Thyroid gland (tissue), 4 donors: ENCODE results near the gene STAG3. TPM values are rescaled to one million over a fixed set of nuclear protein-coding genes. Genes with fewer than 3 reads are reported as not detected.
A peak's percentile ranks its signal among the peaks of the same experiment; 100 is the strongest.

ENCODE experiments used
- DNase-seq, 2 donors: peaks; one replicate each; pipeline ENCODE4 v3.0.0-alpha.2; 2019
- H3K27ac ChIP-seq, 3 donors: fragments of 200-600 bp; sonication (generic); 1 replicate in 2 of 3; 2 replicates in 1 of 3; pipeline ENCODE4 v1.5.1; 2016 to 2019; ENCODE audit warnings: mild to moderate bottlenecking in 1 of 3, moderate library complexity in 1 of 3
- H3K27me3 ChIP-seq: fragments of 200-600 bp; sonication (generic); one replicate; pipeline ENCODE4 v1.5.1; 2019
- H3K36me3 ChIP-seq, 2 donors: fragments of 200-600 bp; sonication (generic); one replicate each; pipeline ENCODE4 v1.5.1; 2016 to 2019
- H3K4me1 ChIP-seq, 2 donors: fragments of 200-600 bp; sonication (generic); one replicate each; pipeline ENCODE4 v1.5.1; 2017 to 2019
- H3K4me3 ChIP-seq, 3 donors: fragments of 200-600 bp; sonication (generic); replicated peaks in 1 of 3; 1 replicate in 2 of 3; 2 replicates in 1 of 3; pipeline ENCODE4 v1.5.1; 2016; ENCODE audit warnings: mild to moderate bottlenecking in 1 of 3
- H3K9me3 ChIP-seq: fragments of 200-600 bp; sonication (generic); one replicate; pipeline ENCODE4 v1.5.1; 2017
- CTCF ChIP-seq, 6 experiments: fragments of 200-600 bp in 3 of 6; fragments of 450-650 bp in 3 of 6; sonication (generic) in 3 of 6; IDR thresholded peaks; one replicate each; pipeline ENCODE4 v1.5.1; 2016 to 2019; ENCODE audit warnings: antibody characterized with exemption in 6 of 6, mild to moderate bottlenecking in 2 of 6, inconsistent platforms in 1 of 6, moderate library complexity in 1 of 6
- POLR2A ChIP-seq, 2 donors: fragments of 450-650 bp; IDR thresholded peaks; one replicate each; pipeline ENCODE4 v1.6.1; 2017; ENCODE audit warnings: antibody characterized with exemption in 2 of 2, mild to moderate bottlenecking in 2 of 2, moderate library complexity in 1 of 2
- WGBS, 2 donors: methylation state at CpG; one replicate each; pipeline ENCODE4 v1.1.5; 2017; 5-methylcytosine and 5-hydroxymethylcytosine counted together
- intact Hi-C: fragments of 100-400 bp; cut with DNase I; formaldehyde crosslinking; loops from one replicate; pipeline ENCODE4 v1.15.1; 2023
- total RNA-seq, 4 donors: library from RNA; depleted of rRNA; stranded (reverse); fragments of >200 nt; gene quantifications; one replicate each; pipeline ENCODE4 v1.2.3, GENCODE V29; 2016

Gene STAG3
- total RNA-seq, 4 donors from 2014 or later: 0.34 to 2.7 (median 1.5) TPM; not detected in 1

- Histone ChIP-seq H3K27me3 (no peaks in the 10 kb centered on the region), H3K27ac (no peak overlapping the region), H3K4me3 (no peak overlapping the region), H3K9me3 (no peaks in the 10 kb centered on the region), H3K4me1 (peaks cover 0 to 7% of the 10 kb centered on the region in 2 donors), H3K36me3 (no peaks in the 10 kb centered on the region)
- WGBS, 2 donors: 92 to 98% methylated on average over 2 of the region's 2 CpGs
- no peak for TF ChIP-seq POLR2A (IDR thresholded peaks at IDR 0.05)
- TF ChIP-seq CTCF (IDR thresholded peaks at IDR 0.05): no peak
- intact Hi-C loops: no loop called here
- DNase-seq: no peak
These were observed 30.4 kb upstream of the STAG3 start for GRCh38 chr7:100147278-100147677.

GRCh38 chr7:100148225-100148558 lies 29.5 kb upstream of the STAG3 start:
- WGBS, 2 donors: 25 to 32% methylated on average over 14 of the region's 14 CpGs
- Histone ChIP-seq H3K27me3 (no peaks in the 10 kb centered on the region), H3K9me3 (no peaks in the 10 kb centered on the region), H3K36me3 (no peaks in the 10 kb centered on the region), H3K27ac (peak overlapping the region in 2 of 3 donors; percentile 10 to 28), H3K4me1 (peaks cover 0 to 7% of the 10 kb centered on the region in 2 donors), H3K4me3 (no peak overlapping the region)
- DNase-seq: no peak
- intact Hi-C loops: no loop called here
- TF ChIP-seq CTCF (IDR thresholded peaks at IDR 0.05) (no peak), POLR2A (IDR thresholded peaks at IDR 0.05) (no peak)

GRCh38 chr7:100148559-100149328 lies 29.0 kb upstream of the STAG3 start, which contains the start of gene LAMTOR4:
LAMTOR4 (plus strand) TSS chr7:100148918; CDS start chr7:100148973, 55 bp downstream.
- WGBS, 2 donors: 0 to 1% methylated on average over 32 to 34 of the region's 46 CpGs
- peak; percentile 99 for DNase-seq

GRCh38 chr7:100152404-100152803 lies 25.3 kb upstream of the STAG3 start:
- no peak for DNase-seq
- intact Hi-C loops: no loop called here
- H3K9me3 ChIP-seq: no peaks in the 10 kb centered on the region
- H3K4me1 ChIP-seq: peaks cover 2 to 14% of the 10 kb centered on the region in 2 donors
- no peak overlapping the region for H3K27ac ChIP-seq
- H3K36me3 ChIP-seq: peaks cover 0 to 8% of the 10 kb centered on the region in 2 donors
- no peaks in the 10 kb centered on the region for H3K27me3 ChIP-seq
- H3K4me3 ChIP-seq: no peak overlapping the region
- TF ChIP-seq POLR2A (IDR thresholded peaks at IDR 0.05): no peak
- no peak for TF ChIP-seq CTCF (IDR thresholded peaks at IDR 0.05)

More at GRCh38 chr7:100148559-100149328, 29.0 kb upstream of the STAG3 start, which contains the start of gene LAMTOR4:
- no peaks in the 10 kb centered on the region for H3K9me3 ChIP-seq
- peak within 1 kb of the TSS; percentile 21 to 88 (median 74) for H3K27ac ChIP-seq
- TF ChIP-seq CTCF (IDR thresholded peaks at IDR 0.05) (no peak), POLR2A (IDR thresholded peaks at IDR 0.05) (peak in 1 of 2 donors; percentile 84)
- no peaks in the 10 kb centered on the region for H3K36me3 ChIP-seq
- H3K27me3 ChIP-seq: no peaks in the 10 kb centered on the region
- peak within 1 kb of the TSS; percentile 45 to 92 (median 54) for H3K4me3 ChIP-seq
- intact Hi-C loops: no loop called here
- H3K4me1 ChIP-seq: peaks cover 0 to 7% of the 10 kb centered on the region in 2 donors

- DNase-seq: no peak
- TF ChIP-seq POLR2A (IDR thresholded peaks at IDR 0.05) (no peak), CTCF (IDR thresholded peaks at IDR 0.05) (no peak)
- H3K4me3 ChIP-seq: no peak overlapping the region
- peaks cover 0 to 8% of the 10 kb centered on the region in 2 donors for H3K36me3 ChIP-seq
- peaks cover 9 to 20% of the 10 kb centered on the region in 2 donors for H3K4me1 ChIP-seq
- no peaks in the 10 kb centered on the region for H3K9me3 ChIP-seq
- no peaks in the 10 kb centered on the region for H3K27me3 ChIP-seq
- 91 to 92% methylated on average over 16 to 17 of the region's 18 CpGs for WGBS, 2 donors
- no peak overlapping the region for H3K27ac ChIP-seq
- intact Hi-C loops: no loop called here
These were observed 24.6 kb upstream of the STAG3 start for GRCh38 chr7:100152937-100153666.
